ENCODE measurements around the gene CPNE5. TPM values are rescaled to one million over a fixed set of nuclear protein-coding genes. Genes with fewer than 3 reads are reported as not detected.

CPNE5 gene
- total RNA-seq, 2 experiments from 2014 or later = 4.0 TPM

DNA sequence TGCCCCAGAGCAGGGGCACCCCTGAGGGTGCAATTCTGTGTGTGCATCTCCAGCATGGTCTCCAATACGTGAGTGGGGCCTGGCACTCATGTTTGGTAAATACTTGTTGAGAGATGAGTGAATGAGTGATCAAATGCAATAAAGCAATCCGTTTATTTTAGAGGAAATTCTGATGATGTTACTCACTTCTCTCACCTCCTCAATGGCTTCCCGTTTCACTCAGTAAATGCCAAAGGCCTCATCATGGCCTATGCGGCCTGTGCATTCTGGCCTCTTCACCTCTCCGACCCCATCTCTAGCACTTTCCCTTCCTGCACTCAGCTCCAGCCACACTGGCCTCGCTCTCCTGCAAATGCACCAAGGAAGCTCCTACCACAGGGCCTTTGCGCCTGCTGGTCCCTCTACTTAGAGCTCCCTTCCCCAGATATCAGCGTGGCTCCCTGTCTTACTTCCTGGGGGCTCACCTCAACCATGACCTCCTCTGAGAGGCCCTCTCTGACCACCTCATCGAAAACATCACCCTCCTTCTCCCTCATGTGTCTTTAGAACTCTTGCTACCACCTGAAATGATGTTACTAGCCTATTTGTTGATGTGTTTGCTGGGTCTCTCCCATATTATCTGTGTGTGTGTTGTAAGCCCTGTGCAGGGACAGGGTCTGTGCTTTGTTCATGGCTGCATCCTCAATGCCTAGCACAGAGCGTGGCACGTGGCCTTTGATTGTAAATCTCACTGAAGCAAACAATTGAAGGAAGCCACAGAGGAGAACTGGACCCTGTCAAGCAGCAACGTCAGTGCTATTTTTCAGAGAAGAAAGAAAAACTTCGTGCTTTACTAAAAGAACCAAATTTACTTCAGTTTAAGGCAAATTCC, 99.1 kb downstream of the CPNE5 start:
- Mint-ChIP-seq H3K27ac (no peak overlapping the region), H3K36me3 (ENCODE audit: low read depth) (no peaks in the 10 kb centered on the region), H3K9me3 (no peaks in the 10 kb centered on the region), H3K27me3 (peaks cover 4% of the 10 kb centered on the region), H3K4me3 (no peak overlapping the region), H3K4me1 (peaks cover 31% of the 10 kb centered on the region)
- ChIA-PET CTCF (no interaction called here), POLR2A (no interaction called here)
- no peak for DNase-seq

DNA sequence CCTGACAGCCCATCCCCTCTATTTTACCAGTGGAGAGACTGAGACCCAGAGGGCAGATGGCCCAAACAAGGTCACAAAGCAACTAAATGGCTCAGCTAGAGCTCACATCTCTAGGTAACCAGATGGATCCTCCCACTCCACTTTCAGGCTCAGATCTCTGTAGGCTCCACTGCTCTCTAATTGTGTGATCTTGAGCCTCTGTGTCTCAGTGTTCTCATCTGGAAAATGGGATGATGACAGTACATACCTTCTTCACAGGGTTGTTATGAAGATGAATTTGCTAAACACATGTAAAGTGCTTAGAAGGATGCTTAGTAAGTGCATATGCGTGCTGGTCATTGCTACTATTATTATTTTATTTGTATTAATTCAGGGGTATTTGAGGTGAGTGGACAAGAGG, 101.1 kb downstream of the CPNE5 start:
- CTCF ChIA-PET = interaction anchor here (0.6 kb wide), 1 partner anchor 55 kb away, joined by 3 read pairs; no protein-coding TSS in a partner anchor
- POLR2A ChIA-PET = no interaction called here
- no peaks in the 10 kb centered on the region for H3K36me3 Mint-ChIP-seq (ENCODE audit: low read depth)

GRCh38 chr6:36737043-36737785, 102.0 kb downstream of the CPNE5 start:
- Mint-ChIP-seq H3K4me3 (no peak overlapping the region), H3K27me3 (peaks cover 4% of the 10 kb centered on the region), H3K4me1 (peaks cover 14% of the 10 kb centered on the region), H3K27ac (no peak overlapping the region), H3K9me3 (no peaks in the 10 kb centered on the region), H3K36me3 (ENCODE audit: low read depth) (no peaks in the 10 kb centered on the region)
- ChIA-PET CTCF (no interaction called here), POLR2A (no interaction called here)
- no peak for DNase-seq

More for the DNA sequence above, 101.1 kb downstream of the CPNE5 start:
- Mint-ChIP-seq H3K27ac (no peak overlapping the region), H3K9me3 (no peaks in the 10 kb centered on the region), H3K4me3 (no peak overlapping the region), H3K27me3 (peaks cover 4% of the 10 kb centered on the region), H3K4me1 (peaks cover 21% of the 10 kb centered on the region)
- no peak for DNase-seq

DNA sequence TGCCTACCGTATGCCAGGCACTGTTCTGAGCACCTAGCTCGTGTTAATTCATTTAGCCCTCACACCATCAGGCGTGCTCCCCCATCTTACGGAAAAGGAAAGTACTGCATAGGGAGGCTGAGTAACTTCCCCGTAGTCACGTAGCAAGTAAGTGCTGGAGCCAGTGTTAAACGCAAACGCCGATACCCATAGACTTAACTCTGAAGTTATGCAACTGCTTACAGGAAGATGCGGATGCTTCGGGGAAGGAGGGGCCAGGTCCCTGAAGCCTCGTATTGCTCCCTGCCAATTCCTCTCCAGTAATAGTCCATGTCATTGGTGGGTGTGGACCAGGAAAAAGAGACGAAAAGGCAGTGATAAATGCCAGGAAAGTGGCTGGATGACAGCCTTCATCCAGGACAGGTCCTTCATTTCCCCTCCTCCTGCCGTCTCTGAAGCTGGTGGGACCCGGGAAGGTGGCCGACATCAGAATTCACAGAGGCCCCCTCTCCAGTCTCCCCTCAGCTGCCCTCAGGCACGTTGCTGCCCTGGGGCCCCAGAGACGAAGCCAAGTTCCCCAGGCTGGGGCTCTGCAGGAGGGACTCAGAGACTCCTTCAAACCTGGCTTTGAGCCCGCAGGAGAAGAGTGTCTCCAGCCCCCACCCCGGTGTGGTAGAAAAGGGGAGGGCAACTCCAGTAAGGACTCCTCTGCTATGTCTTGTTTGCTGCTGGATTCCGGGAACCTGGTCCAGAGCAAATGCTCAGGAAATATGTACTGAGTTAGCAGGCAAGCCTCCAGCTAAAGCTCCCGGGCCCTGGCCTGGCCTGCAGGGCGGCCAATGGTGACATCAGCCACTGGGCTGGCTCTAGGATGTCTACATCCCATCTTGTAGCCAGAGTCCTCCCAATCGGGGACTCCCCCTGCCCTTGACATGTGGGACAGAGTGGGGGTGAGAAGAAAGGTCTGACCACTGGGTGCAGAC, 103.9 kb downstream of the CPNE5 start:
- H3K27ac Mint-ChIP-seq = peak overlapping the region; percentile 70
- CTCF ChIA-PET = interaction anchor here (0.8 to 2.1 kb wide), 7 partner anchors 11 to 120 kb away, joined by 3 to 10 read pairs (median 4); partner anchors contain the start of gene CDKN1A
- peaks cover 3% of the 10 kb centered on the region for H3K27me3 Mint-ChIP-seq
- H3K36me3 Mint-ChIP-seq (ENCODE audit: low read depth) = no peaks in the 10 kb centered on the region
- POLR2A ChIA-PET = interaction anchor here (0.6 to 1.1 kb wide), 4 partner anchors 10 to 139 kb away, joined by 3 read pairs; partner anchors contain the start of gene PPIL1
- H3K4me3 Mint-ChIP-seq = no peak overlapping the region
- H3K4me1 Mint-ChIP-seq = peaks cover 11% of the 10 kb centered on the region
- H3K9me3 Mint-ChIP-seq = no peaks in the 10 kb centered on the region
- peak; percentile 40 for DNase-seq

GRCh38 chr6:36734486-36735060, 104.7 kb downstream of the CPNE5 start:
- CTCF ChIA-PET = interaction anchor here (1.0 to 2.1 kb wide), 7 partner anchors 10 to 119 kb away, joined by 3 to 10 read pairs (median 4); partner anchors contain the start of gene CDKN1A
- peak overlapping the region; percentile 70 for H3K27ac Mint-ChIP-seq
- no peaks in the 10 kb centered on the region for H3K36me3 Mint-ChIP-seq (ENCODE audit: low read depth)
- peaks cover 9% of the 10 kb centered on the region for H3K4me1 Mint-ChIP-seq
- no peak for DNase-seq
- POLR2A ChIA-PET = interaction anchor here (0.6 to 1.1 kb wide), 5 partner anchors 10 to 140 kb away, joined by 3 read pairs; partner anchors contain the start of gene PPIL1
- H3K4me3 Mint-ChIP-seq = no peak overlapping the region
- H3K9me3 Mint-ChIP-seq = no peaks in the 10 kb centered on the region
- H3K27me3 Mint-ChIP-seq = no peaks in the 10 kb centered on the region

DNA sequence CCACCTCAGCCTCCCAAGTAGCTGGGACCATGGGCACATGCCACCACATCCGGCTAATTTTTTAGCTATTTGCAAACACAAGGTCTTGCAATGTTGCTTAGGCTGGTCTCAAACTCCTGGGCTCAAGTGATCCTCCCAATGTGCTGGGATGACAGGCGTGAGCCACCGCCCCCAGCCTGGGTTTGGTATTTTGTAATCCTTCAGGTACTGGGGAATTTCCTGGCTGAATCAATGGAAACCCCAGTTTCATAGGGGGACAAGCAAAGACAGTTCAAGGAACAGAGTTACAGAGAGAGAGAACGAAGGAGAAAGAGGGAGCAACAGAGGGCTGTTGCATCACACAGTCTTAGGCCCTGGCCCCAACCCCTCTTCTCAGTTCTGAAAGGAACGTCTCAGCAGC, 105.9 kb downstream of the CPNE5 start:
- POLR2A ChIA-PET = interaction anchor here (1.0 kb wide), 1 partner anchor 119 kb away, joined by 3 read pairs; no protein-coding TSS in a partner anchor

GRCh38 chr6:36731622-36732310, 107.5 kb downstream of the CPNE5 start:
- Mint-ChIP-seq H3K27ac (no peak overlapping the region), H3K9me3 (no peaks in the 10 kb centered on the region), H3K4me3 (no peak overlapping the region), H3K4me1 (peaks cover 34% of the 10 kb centered on the region), H3K36me3 (ENCODE audit: low read depth) (no peaks in the 10 kb centered on the region), H3K27me3 (no peaks in the 10 kb centered on the region)
- DNase-seq = no peak
- ChIA-PET CTCF (interaction anchor here (0.6 to 1.4 kb wide), 2 partner anchors 27 to 117 kb away, joined by 4 to 5 read pairs; no protein-coding TSS in a partner anchor), POLR2A (no interaction called here)

More for the DNA sequence above, 105.9 kb downstream of the CPNE5 start:
- CTCF ChIA-PET = interaction anchor here (1.0 to 1.4 kb wide), 3 partner anchors 9 to 25 kb away, joined by 3 to 5 read pairs (median 5); no protein-coding TSS in a partner anchor
- H3K27me3 Mint-ChIP-seq = no peaks in the 10 kb centered on the region
- no peaks in the 10 kb centered on the region for H3K36me3 Mint-ChIP-seq (ENCODE audit: low read depth)
- peaks cover 18% of the 10 kb centered on the region for H3K4me1 Mint-ChIP-seq
- no peak overlapping the region for H3K27ac Mint-ChIP-seq
- no peak for DNase-seq
- no peaks in the 10 kb centered on the region for H3K9me3 Mint-ChIP-seq
- H3K4me3 Mint-ChIP-seq = no peak overlapping the region

GRCh38 chr6:36730424-36731380, 108.5 kb downstream of the CPNE5 start:
- POLR2A ChIA-PET = no interaction called here
- Mint-ChIP-seq H3K9me3 (no peaks in the 10 kb centered on the region), H3K4me3 (no peak overlapping the region), H3K36me3 (ENCODE audit: low read depth) (no peaks in the 10 kb centered on the region), H3K4me1 (peaks cover 37% of the 10 kb centered on the region), H3K27me3 (no peaks in the 10 kb centered on the region), H3K27ac (no peak overlapping the region)
- CTCF ChIA-PET = interaction anchor here (1.5 kb wide), 1 partner anchor 26 kb away, joined by 4 read pairs; no protein-coding TSS in a partner anchor
- DNase-seq = no peak

GRCh38 chr6:36729161-36729524, 110.1 kb downstream of the CPNE5 start:
- Mint-ChIP-seq H3K27ac (no peak overlapping the region), H3K4me1 (peaks cover 37% of the 10 kb centered on the region), H3K4me3 (no peak overlapping the region), H3K9me3 (no peaks in the 10 kb centered on the region), H3K27me3 (no peaks in the 10 kb centered on the region), H3K36me3 (ENCODE audit: low read depth) (no peaks in the 10 kb centered on the region)
- ChIA-PET CTCF (interaction anchor here (0.7 to 1.7 kb wide), 5 partner anchors 9 to 620 kb away, joined by 3 to 4 read pairs (median 4); no protein-coding TSS in a partner anchor), POLR2A (no interaction called here)
- DNase-seq = no peak

- CTCF ChIA-PET = interaction anchor here (0.7 to 1.7 kb wide), 7 partner anchors 8 to 113 kb away, joined by 3 to 4 read pairs (median 3); partner anchors contain the start of gene RAB44
- H3K4me3 Mint-ChIP-seq = no peak overlapping the region
- POLR2A ChIA-PET = interaction anchor here (1.0 to 1.6 kb wide), 2 partner anchors 27 to 44 kb away, joined by 3 to 5 read pairs; no protein-coding TSS in a partner anchor
These were observed 110.7 kb downstream of the CPNE5 start for GRCh38 chr6:36728289-36729160.

More at GRCh38 chr6:36728289-36729160, 110.7 kb downstream of the CPNE5 start:
- H3K4me1 Mint-ChIP-seq = peaks cover 35% of the 10 kb centered on the region
- DNase-seq = no peak
- H3K27ac Mint-ChIP-seq = no peak overlapping the region
- no peaks in the 10 kb centered on the region for H3K27me3 Mint-ChIP-seq
- H3K36me3 Mint-ChIP-seq (ENCODE audit: low read depth) = no peaks in the 10 kb centered on the region
- no peaks in the 10 kb centered on the region for H3K9me3 Mint-ChIP-seq

Measured in activated CD4-positive, alpha-beta memory T cell treated with anti-CD3 and anti-CD28 coated beads, Interleukin-2, amount 10 ng/mL, durations not matched to agents 7 days and 5 days (primary cell).